DMS153 treated with DMSO at 0.1 percent for 48 hours (cell line): Measurements from ENCODE around the gene CEACAM18.
"Not testable (repeated sequence)": the region's sequence is repeated elsewhere in the genome, so short reads cannot be mapped to it uniquely, and the experiment has no call there.

Experiments used
- DNase-seq: peaks from one replicate; lab custom pipeline; 2025; ENCODE audit not compliant: unreplicated experiment; lab: John Stamatoyannopoulos, UW

Gene CEACAM18

DNA sequence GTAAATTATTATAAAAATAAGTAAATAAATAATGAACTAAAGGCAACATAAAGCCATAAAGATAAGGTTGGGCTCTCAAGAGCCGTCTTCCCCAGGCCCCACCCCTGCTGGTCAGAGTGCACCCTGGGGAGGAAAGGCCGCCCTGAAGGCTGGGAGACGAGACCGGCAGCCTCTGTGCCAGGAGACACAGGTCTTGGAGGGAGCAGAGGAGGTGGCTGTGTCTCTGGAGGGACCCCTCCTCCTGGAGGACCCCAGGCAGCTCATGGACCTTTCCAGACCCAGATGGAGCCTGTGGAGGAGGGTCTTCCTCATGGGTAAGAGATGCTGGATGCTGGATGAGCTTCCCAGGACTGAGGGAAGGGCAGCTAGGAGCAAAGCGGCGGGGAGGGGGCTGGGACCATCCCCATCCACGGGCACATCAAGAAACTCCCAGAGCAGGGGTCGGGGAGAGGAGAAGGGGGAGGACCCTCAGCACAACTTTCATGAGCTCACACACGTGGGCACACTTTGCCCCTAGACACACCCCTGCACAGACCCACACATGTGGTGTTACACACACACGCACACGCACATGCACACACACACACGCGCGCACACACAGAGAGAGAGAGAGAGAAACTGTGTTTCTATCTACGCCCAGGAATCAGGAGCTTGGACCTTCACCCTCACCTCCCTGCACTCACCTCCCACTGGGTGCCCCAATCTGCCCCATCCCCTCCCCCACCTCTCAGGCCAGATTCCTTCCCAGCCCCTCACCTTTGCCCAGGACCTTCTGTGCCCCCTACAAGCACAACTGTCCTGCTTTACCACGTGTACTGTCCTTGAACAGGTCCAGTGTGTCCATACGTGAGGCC lies at the start of gene CEACAM18:
CEACAM18 (plus strand) TSS at position 159 of the 854 bp plus-strand sequence.
- no peak for DNase-seq

DNA sequence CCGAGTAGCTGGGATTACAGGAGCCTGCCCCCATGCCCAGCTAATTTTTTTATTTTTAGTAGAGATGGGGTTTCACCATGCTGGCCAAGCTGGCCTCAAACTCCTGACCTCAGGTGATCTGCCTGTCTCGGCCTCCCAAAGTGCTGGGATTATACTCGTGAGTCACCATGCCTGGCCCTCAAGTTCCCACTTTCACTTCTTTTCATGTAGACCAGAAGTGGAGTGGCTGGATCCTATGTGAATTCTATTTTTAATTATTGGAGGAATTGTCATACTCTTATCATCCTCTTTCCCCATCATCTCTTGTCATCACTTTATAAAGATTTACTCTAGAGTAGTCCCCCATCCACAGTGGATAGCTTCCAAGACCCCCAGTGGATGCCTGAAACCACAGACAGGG lies 48.1 kb upstream of the CEACAM18 start:
- no peak for DNase-seq

DNA sequence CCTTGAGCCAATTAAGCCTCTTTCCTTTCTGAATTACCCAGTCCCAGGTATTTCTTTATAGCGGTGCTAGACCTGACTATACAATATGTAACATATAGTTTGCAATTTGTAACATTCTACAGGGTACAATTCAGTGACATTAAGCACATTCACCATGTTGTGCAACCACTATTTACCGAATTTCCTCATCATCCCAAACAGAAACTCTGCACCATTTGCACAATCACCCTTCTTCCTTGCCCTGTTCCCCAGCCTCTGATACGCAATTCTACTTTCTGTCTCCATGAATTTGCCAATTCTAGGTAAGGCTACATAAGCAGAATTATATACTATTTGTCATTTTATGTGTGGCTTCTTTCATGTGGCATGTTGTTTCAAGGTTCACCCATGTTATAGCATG lies 47.2 kb upstream of the CEACAM18 start:
- DNase-seq: no peak

DNA sequence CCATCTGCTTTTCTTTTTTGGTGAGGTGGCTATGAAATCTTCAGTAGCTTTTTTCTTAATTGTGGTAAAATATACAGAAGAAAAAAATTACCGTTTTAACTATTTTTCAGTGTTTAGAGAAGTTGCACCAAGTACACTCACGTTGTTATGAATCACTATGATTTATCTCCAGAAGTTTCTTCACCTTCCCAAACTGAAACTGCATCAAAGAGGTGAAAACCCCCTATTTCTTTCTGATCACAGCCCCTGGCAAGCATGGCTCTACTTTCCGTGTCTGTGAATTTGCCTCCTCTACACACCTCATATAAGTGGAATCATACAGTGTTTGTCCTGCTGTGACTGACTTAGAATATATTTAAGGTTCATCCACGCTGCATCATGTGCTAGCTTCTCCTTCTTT lies 45.3 kb upstream of the CEACAM18 start:
- no peak for DNase-seq

- no peak for DNase-seq
These were observed 43.9 kb upstream of the CEACAM18 start for GRCh38 chr19:51434456-51434855.

GRCh38 chr19:51439021-51439465 lies 39.3 kb upstream of the CEACAM18 start:
- DNase-seq: no peak

DNA sequence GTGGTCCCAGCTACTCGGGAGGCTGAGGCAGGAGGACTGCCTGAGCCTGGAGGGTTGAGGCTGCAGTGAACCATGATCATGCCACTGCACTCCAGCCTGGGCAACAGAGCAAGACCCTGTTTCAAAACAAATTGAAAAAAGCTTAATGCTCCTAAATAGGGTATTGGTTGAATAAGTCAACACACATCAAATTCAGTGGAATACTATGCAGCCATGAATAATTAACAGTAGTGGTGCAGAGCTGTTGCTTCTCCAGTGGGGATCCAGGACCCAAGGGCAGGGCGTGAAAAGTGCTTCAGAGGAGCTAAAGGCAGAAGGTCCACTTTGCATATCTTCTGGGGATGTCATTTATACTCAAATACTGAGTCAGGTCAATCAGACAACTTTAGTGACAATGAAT lies 38.3 kb upstream of the CEACAM18 start:
- no peak for DNase-seq

DNA sequence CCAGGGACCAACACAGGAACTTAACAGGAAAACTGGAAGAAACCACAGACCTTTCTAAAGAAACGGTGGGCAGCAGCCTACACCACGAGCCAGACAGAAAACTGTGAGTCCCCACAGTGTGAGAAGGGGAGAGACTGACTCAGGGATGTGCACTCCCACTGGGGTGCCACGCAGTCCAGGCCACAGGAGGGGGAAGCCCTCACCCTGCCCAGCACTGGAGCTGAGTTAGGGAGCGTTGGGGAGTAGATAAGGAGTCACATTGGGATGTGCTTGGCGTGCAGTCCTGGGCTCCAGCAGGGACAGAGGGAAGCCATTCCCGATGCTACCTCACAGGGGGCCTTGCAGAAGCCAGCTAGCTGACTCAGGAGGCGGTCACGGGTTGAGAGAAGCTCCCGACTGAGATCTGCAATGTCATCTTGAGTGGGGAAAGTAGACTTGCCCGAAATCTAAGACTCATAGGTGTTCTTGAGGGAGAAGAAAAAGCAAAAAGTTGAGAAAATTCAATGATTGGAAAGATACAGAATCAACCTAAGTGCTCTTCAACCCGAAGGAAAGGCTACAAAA lies 37.4 kb upstream of the CEACAM18 start:
- no peak for DNase-seq

GRCh38 chr19:51441410-51442390 lies 36.6 kb upstream of the CEACAM18 start:
- no peak for DNase-seq

DNA sequence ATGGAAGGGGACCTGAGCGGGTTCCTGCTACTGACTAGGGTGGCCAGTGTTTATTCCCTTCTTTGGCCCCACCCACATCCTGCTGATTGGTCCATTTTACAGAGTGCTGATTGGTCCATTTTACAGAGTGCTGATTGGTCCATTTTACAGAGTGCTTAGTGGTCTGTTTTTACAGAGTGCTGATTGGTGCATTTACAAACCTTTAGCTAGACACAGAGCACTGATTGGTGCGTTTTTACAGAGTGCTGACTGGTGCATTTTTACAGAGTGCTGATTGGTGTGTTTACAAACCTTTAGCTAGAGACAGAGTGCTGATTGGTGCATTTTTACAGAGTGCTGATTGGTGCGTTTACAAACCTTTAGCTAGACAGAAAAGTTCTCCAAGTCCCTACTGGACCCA lies 30.8 kb upstream of the CEACAM18 start:
- DNase-seq: not testable (repeated sequence)

- DNase-seq: no peak
These were observed 30.3 kb upstream of the CEACAM18 start for GRCh38 chr19:51448011-51448410.

GRCh38 chr19:51448411-51449016 lies 29.8 kb upstream of the CEACAM18 start:
- DNase-seq: no peak

GRCh38 chr19:51450730-51451307 lies 27.5 kb upstream of the CEACAM18 start:
- no peak for DNase-seq

DNA sequence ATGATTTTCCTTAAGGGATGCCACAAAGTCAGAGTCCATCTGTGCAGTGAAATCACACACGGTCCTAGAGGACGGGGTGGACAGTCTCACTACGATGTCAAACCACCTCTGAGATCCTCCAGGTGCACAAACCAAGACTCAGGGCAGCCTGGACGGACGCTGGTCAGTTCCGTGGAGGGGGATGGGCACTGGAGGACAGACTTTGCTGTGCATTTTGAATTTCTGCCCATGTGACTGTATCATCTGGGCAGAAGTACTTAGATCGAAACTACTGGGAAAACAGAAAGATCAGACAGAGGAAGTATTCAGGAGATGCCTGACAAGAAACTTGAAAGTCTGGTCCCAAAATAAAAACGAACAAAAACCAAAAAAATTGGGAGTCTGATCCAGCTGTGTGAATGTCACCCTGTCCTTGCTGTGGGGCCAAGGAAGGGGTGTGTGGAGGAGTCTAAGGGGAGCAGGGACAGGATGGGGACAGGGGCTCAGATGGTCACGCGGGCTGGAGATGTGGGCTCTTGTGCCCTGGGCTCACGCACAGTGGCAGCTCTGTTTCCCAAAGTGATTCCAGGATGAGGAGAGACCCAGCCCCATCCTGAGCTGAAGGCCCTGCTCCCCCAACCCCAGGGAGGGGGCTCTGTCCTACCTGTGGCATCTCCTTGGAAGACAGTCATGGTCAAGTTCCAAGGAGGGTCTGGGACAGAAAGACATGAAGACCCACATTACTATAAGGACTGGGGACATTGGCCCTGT lies 21.6 kb upstream of the CEACAM18 start:
- no peak for DNase-seq

DNA sequence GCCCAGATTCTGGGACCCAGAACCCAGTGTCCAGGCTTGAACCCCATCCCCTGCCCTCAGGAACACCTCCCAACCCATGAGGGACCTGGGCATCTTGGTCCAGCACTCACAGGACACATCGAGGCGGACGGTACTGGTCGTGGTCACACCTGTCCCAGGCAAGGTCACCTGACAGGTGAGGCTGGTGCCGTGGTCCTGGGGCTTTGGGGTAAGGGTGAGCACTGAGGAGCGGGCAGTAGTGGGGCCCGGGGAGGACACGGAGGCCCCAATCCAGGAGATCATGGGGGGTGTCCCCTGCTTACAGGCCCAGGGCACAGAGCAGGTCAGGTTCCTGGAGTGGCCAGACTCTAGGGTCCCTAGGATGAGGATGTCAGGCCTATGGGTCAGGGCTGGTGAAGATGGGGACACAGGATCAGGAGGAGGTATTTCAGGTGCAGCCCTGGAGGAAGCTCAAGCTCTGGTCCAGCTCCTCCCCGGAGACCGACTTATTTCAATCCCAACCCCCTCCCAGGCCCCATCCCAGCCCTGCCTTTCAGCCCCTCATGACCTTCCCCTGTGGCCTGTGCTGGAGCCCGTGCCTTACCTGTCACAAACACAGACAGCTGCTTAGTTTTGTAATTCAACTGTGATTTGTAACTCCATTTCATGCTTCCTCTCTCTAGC lies 20.9 kb upstream of the CEACAM18 start:
- no peak for DNase-seq

- DNase-seq: no peak
These were observed 20.2 kb upstream of the CEACAM18 start, which contains the start of gene SIGLEC8 for GRCh38 chr19:51458051-51458645. TSS of gene SIGLEC8 (minus strand) at chr19:51458454. CDS start at chr19:51458387, 67 bp downstream.

GRCh38 chr19:51458899-51459505 lies 19.3 kb upstream of the CEACAM18 start:
- no peak for DNase-seq
